Tibial nerve (tissue), 4 donors: ENCODE measurements around the gene CXXC5. TPM values are rescaled to one million over a fixed set of nuclear protein-coding genes. Genes with fewer than 3 reads are reported as not detected.

Experiments
- DNase-seq, 2 donors: peaks; one replicate each; pipeline ENCODE4 v3.0.0-alpha.2; 2019; ENCODE audit warnings: low spot score in 2 of 2
- H3K27ac ChIP-seq, 4 donors: fragments of 200-600 bp; sonication (generic) in 3 of 4; one replicate each; pipeline ENCODE4 v1.5.1; 2017 to 2019; ENCODE audit warnings: mild to moderate bottlenecking in 1 of 4
- H3K27me3 ChIP-seq, 2 donors: fragments of 200-600 bp; sonication (generic) in 1 of 2; one replicate each; pipeline versions ENCODE4 v1.5.1 to v1.6.0; 2017 to 2019
- H3K36me3 ChIP-seq, 3 donors: fragments of 200-600 bp; sonication (generic); one replicate each; pipeline ENCODE4 v1.5.1; 2018 to 2019
- H3K4me1 ChIP-seq, 4 donors: fragments of 200-600 bp; sonication (generic) in 3 of 4; one replicate each; pipeline ENCODE4 v1.5.1; 2017 to 2019
- H3K4me3 ChIP-seq, 4 donors: fragments of 200-600 bp; sonication (generic) in 3 of 4; one replicate each; pipeline ENCODE4 v1.5.1; 2017 to 2019; ENCODE audit warnings: mild to moderate bottlenecking in 1 of 4, moderate library complexity in 1 of 4
- H3K9me3 ChIP-seq, 4 donors: fragments of 200-600 bp; sonication (generic) in 3 of 4; one replicate each; pipeline ENCODE4 v1.5.1; 2017 to 2019
- CTCF ChIP-seq, 5 experiments: fragments of 200-600 bp in 3 of 5; fragments of 450-650 bp in 2 of 5; sonication (generic) in 3 of 5; IDR thresholded peaks; one replicate each; pipeline ENCODE4 v1.5.1; 2016 to 2019; ENCODE audit warnings: antibody characterized with exemption in 5 of 5, mild to moderate bottlenecking in 3 of 5, moderate library complexity in 2 of 5
- EP300 ChIP-seq, 2 donors: sonication (generic); formaldehyde crosslinking; IDR thresholded peaks; one replicate each; pipeline ENCODE4 v1.6.1; 2017; ENCODE audit warnings: antibody characterized with exemption in 2 of 2, mild to moderate bottlenecking in 1 of 2
- POLR2A ChIP-seq, 2 donors: fragments of 450-650 bp; IDR thresholded peaks; one replicate each; pipeline ENCODE4 v1.6.1; 2017; ENCODE audit warnings: antibody characterized with exemption in 2 of 2, mild to moderate bottlenecking in 2 of 2, moderate library complexity in 2 of 2
- WGBS, 2 donors: methylation state at CpG; one replicate each; pipeline ENCODE4 v1.1.5; 2018; 5-methylcytosine and 5-hydroxymethylcytosine counted together
- total RNA-seq, 4 donors: library from RNA; depleted of rRNA; stranded (reverse); fragments of >200 nt; gene quantifications; one replicate each; pipeline ENCODE4 v1.1.0, GENCODE V29; 2016

Gene CXXC5
- total RNA-seq, 4 donors from 2014 or later = 45.0 to 80.4 (median 67.0) TPM

GRCh38 chr5:139687656-139688055, 39.5 kb downstream of the CXXC5 start:
- no peaks in the 10 kb centered on the region for H3K27me3 ChIP-seq
- TF ChIP-seq EP300 (IDR thresholded peaks at IDR 0.05) (no peak), CTCF (IDR thresholded peaks at IDR 0.05) (no peak), POLR2A (IDR thresholded peaks at IDR 0.05) (no peak)
- no peaks in the 10 kb centered on the region for H3K9me3 ChIP-seq
- WGBS, 2 donors = 69 to 73% methylated on average over 6 of the region's 6 CpGs
- no peak overlapping the region for H3K4me3 ChIP-seq
- DNase-seq = no peak
- H3K4me1 ChIP-seq = peaks cover 0 to 85% (median 61%) of the 10 kb centered on the region in 4 donors
- peaks cover 0 to 14% (median 0%) of the 10 kb centered on the region in 3 donors for H3K36me3 ChIP-seq
- H3K27ac ChIP-seq = peak overlapping the region in 2 of 4 donors; percentile 91 to 98

- Histone ChIP-seq H3K9me3 (no peaks in the 10 kb centered on the region), H3K4me1 (peaks cover 0 to 85% (median 59%) of the 10 kb centered on the region in 4 donors), H3K27ac (peak overlapping the region in 2 of 4 donors; percentile 91 to 98), H3K27me3 (no peaks in the 10 kb centered on the region), H3K4me3 (no peak overlapping the region), H3K36me3 (peaks cover 0 to 13% (median 0%) of the 10 kb centered on the region in 3 donors)
- TF ChIP-seq POLR2A (IDR thresholded peaks at IDR 0.05) = no peak
- no peak for TF ChIP-seq CTCF (IDR thresholded peaks at IDR 0.05)
- no peak for TF ChIP-seq EP300 (IDR thresholded peaks at IDR 0.05)
- no peak for DNase-seq
- WGBS, 2 donors = 68% methylated on average over 13 of the region's 14 CpGs
Measured at GRCh38 chr5:139688088-139688702, 40.0 kb downstream of the CXXC5 start.

GRCh38 chr5:139688751-139689372, 40.7 kb downstream of the CXXC5 start:
- 67 to 71% methylated on average over 8 of the region's 8 CpGs for WGBS, 2 donors

GRCh38 chr5:139689631-139690063, 41.5 kb downstream of the CXXC5 start:
- Histone ChIP-seq H3K27ac (peak overlapping the region; percentile 57 to 91 (median 74)), H3K9me3 (no peaks in the 10 kb centered on the region), H3K36me3 (peaks cover 0 to 5% (median 0%) of the 10 kb centered on the region in 3 donors), H3K4me1 (peaks cover 0 to 71% (median 48%) of the 10 kb centered on the region in 4 donors), H3K27me3 (no peaks in the 10 kb centered on the region), H3K4me3 (no peak overlapping the region)
- no peak for DNase-seq
- no peak for TF ChIP-seq CTCF (IDR thresholded peaks at IDR 0.05)
- no peak for TF ChIP-seq POLR2A (IDR thresholded peaks at IDR 0.05)
- TF ChIP-seq EP300 (IDR thresholded peaks at IDR 0.05) = no peak
- WGBS, 2 donors = 11 to 25% methylated on average over 15 of the region's 16 CpGs

More at GRCh38 chr5:139688751-139689372, 40.7 kb downstream of the CXXC5 start:
- DNase-seq = no peak
- no peaks in the 10 kb centered on the region for H3K9me3 ChIP-seq
- no peaks in the 10 kb centered on the region for H3K27me3 ChIP-seq
- H3K4me1 ChIP-seq = peaks cover 0 to 79% (median 55%) of the 10 kb centered on the region in 4 donors
- TF ChIP-seq POLR2A (IDR thresholded peaks at IDR 0.05) (no peak), CTCF (IDR thresholded peaks at IDR 0.05) (no peak), EP300 (IDR thresholded peaks at IDR 0.05) (no peak)
- no peak overlapping the region for H3K4me3 ChIP-seq
- H3K27ac ChIP-seq = peak overlapping the region in 2 of 4 donors; percentile 91 to 98
- peaks cover 0 to 12% (median 0%) of the 10 kb centered on the region in 3 donors for H3K36me3 ChIP-seq
